GM12891 (cell line): ENCODE measurements around the gene PASK.

ENCODE experiments used
- DNase-seq: peaks from one replicate; pipeline ENCODE4 v3.0.0; 2011; ENCODE audit warnings: low spot score; ENCODE audit not compliant: insufficient read length
- FAIRE-seq: peaks from 2 replicates; lab custom pipeline; 2011; peaks lifted over from hg19 to GRCh38; lab: Jason Lieb, UNC
- PAX5 ChIP-seq: IDR thresholded peaks from 2 replicates; pipeline ENCODE4 v1.6.1; 2011; ENCODE audit warnings: low read length, moderate library complexity, mild to moderate bottlenecking; ENCODE audit not compliant: insufficient read depth, severe bottlenecking
- POLR2A ChIP-seq: IDR thresholded peaks from 2 replicates; pipeline ENCODE4 v1.6.1; 2011; ENCODE audit warnings: low read depth, low read length, control low read depth
- POLR2AphosphoS5 ChIP-seq: IDR thresholded peaks from 2 replicates; pipeline ENCODE4 v1.6.1; 2011; ENCODE audit warnings: low read depth, low read length, control low read depth
- POU2F2 ChIP-seq: IDR thresholded peaks from 2 replicates; pipeline ENCODE4 v1.6.1; 2011; ENCODE audit warnings: low read depth, mild to moderate bottlenecking, control low read depth, low read length, moderate library complexity
- SPI1 ChIP-seq: IDR thresholded peaks from 2 replicates; pipeline ENCODE4 v1.6.1; 2011; ENCODE audit warnings: low read depth, low read length, control low read depth
- TAF1 ChIP-seq: IDR thresholded peaks from 2 replicates; pipeline ENCODE4 v1.6.1; 2011; ENCODE audit warnings: low read depth, low read length, control low read depth

Gene PASK

GRCh38 chr2:241087420-241088268 lies 61.6 kb downstream of the PASK start:
- no peak for FAIRE-seq
- no peak for TF ChIP-seq PAX5
- no peak for TF ChIP-seq POLR2AphosphoS5
- no peak for TF ChIP-seq POLR2A
- TF ChIP-seq TAF1: no peak
- TF ChIP-seq SPI1: no peak
- no peak for TF ChIP-seq POU2F2
- no peak for DNase-seq

DNA sequence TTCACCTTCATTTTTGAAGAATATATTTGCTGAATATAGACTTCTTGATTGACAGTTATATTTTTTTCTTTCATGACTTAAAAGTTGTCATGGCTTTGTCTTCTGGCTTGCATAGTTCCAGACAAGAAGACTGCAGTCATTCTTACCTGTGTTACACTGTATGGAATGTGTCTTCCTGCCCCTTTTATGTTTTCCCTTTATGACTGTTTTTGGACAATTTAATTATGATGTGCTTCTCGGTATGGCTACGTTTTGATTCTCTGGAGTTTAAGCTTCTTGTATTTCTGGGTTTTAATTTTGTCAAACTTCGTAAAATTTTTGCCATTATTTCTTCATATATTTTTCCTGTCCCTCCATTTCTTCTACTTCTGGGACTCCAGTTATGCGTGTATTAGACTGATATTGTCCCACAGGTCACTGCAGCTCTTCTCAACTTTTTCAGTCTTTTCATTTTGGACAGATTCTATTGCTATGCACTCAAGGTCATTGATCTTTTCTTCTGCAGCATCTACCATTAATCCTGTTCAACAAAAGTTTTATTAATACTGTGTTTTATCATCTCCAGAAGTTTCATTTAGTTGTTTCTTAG lies 64.3 kb downstream of the PASK start:
- DNase-seq (no peak), FAIRE-seq (no peak)
- TF ChIP-seq TAF1 (no peak), POU2F2 (no peak), POLR2A (no peak), POLR2AphosphoS5 (no peak)

DNA sequence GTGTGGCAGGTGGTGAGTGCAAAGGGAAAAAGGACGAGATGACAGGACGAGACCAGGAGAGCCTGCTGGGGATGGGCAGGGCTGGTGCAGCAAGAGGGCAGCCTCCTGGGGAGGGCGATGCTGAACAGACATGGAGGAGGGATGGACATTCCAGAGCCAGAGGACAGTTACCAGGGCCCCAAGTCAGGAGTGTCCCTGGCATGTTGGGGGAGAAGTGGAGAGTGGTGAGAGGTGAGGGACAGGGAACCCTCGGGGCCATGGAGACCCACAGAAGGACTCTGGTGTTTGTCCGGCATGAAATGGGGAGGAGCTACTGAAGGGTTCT lies 66.2 kb downstream of the PASK start:
- no peak for TF ChIP-seq TAF1
- TF ChIP-seq SPI1: no peak
- TF ChIP-seq PAX5: no peak
- no peak for TF ChIP-seq POLR2AphosphoS5
- TF ChIP-seq POLR2A: no peak
- no peak for TF ChIP-seq POU2F2
- no peak for DNase-seq
- no peak for FAIRE-seq

GRCh38 chr2:241082341-241083090 lies 66.8 kb downstream of the PASK start:
- DNase-seq (no peak), FAIRE-seq (no peak)
- TF ChIP-seq PAX5: no peak
- no peak for TF ChIP-seq SPI1
- TF ChIP-seq TAF1: no peak
- TF ChIP-seq POU2F2: no peak
- TF ChIP-seq POLR2AphosphoS5: no peak
- no peak; the same call in 1 of the 2 replicates for TF ChIP-seq POLR2A

DNA sequence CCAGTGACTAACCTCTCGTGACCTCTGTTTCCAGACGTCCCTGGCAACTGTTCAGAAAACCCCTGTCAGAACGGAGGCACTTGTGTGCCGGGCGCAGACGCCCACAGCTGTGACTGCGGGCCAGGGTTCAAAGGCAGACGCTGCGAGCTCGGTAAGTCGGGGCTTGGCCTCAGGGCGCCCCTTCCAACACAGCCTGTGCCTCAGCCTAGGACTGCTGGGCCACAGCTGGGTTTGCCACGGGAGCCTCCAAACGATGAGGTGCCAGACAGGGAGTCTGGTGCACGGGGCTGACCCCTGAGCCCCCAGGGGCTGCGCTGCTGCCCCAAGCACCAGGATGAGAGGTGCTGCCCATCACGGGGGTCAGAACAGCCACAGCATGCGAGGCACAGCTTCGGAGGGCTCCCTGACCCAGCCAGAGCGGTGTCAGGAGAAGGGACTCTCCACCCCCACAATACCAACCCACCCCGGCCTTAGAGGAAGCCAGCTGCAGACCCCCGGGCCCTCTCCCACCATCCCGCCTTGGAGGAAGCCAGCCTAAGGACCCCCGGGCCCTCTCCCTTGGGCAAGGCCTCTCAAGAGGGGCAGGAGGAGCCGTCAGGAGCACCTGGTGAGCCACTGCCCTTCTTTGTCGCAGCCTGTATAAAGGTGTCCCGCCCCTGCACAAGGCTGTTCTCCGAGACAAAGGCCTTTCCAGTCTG lies 67.5 kb downstream of the PASK start:
- TF ChIP-seq SPI1 (no peak), TAF1 (no peak), POLR2AphosphoS5 (no peak), POLR2A (no peak), POU2F2 (no peak), PAX5 (no peak)
- FAIRE-seq (no peak), DNase-seq (no peak)

DNA sequence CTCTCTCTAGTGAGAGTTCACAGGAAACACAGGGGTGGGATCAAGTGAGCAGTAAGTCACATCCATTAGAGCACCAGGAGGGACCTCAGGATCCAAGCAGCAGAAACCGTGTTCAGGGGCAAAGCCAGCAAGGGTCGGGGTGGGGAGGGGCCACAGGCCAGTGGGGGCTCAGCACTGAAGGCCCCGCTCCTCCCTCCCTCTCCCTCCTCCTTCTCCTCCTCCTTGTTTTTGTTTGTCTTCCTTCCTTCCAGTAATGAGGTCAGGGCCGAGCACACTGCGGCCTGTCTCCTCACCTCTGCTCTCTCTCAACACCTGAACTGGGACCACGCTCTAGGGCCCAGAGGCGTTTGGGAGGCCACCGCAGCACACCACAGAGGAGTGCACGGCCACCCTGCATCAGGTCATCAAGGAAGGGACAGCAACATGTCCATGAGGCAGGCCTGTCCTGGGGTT lies 68.1 kb downstream of the PASK start:
- DNase-seq (no peak), FAIRE-seq (no peak)
- TF ChIP-seq SPI1 (no peak), TAF1 (no peak), POLR2AphosphoS5 (no peak), POLR2A (no peak), PAX5 (no peak), POU2F2 (no peak)

DNA sequence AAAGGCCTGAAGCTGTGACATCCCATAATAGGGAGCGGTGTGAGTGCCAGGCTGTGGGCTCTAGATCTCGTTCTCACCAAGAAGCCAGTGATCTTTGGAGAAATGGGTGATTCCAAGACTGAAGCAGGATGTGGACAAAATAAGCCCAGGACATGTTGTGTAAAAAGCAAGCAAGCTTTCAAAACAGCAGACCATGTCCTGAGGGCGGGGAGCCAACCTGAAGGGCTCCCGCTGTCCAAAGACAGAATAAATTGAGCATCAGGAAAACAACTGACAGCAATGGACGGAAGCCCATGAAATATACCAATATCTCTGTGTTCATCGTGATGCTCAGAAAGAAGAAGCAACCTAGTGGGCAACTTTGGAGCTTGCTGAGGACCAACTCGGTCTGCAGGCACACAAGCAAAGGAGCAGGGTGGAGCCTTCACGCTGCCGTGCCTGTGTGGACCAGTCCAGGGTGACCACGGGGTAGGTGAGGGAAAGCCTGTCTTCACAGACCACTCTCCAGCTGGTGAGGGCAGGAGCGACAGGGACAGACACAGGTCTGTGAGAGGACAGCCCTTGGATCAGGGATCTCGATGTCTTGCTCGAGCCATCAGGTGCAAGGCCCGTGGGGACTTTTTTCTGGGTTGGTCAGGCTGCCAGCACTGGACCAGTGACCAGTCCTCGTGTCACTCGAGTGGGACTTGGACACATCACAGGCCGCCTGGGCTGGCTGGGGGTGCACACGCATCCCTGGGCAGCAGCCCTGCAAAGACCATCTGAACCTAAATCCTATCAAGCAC lies 68.7 kb downstream of the PASK start:
- DNase-seq (no peak), FAIRE-seq (no peak)

DNA sequence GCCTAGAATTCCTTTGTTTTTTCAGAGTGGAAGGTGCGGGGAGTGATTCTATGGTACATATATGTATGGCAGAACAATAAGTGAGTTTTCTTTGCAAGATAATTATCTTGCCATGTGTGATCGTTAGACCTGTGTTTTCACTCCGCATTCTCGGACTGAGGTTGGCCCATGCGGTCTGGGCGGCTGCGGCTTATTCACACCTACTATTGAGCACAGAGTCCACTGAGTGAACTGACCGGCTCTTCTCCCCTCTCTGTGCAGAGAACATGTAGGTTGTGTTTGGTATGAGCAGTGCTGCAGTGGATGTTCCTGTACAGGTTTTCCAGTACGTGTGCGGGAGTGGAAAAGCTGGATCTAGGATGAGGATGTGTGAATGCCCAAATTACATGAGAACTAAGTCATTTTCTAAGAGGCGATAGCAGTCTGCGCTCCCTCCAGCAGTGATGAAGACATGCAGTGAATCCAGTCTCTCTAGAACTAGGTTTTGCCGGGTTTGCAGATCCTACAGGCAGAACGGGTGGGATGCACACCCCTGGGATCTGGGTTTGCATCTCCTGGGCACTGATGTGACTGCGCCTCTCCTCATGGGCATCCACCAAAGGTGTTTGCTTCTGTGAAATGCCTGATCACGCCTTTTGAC lies 74.3 kb downstream of the PASK start:
- FAIRE-seq (no peak), DNase-seq (no peak)
- no peak for TF ChIP-seq POU2F2
- no peak for TF ChIP-seq SPI1
- TF ChIP-seq POLR2AphosphoS5: no peak
- no peak for TF ChIP-seq PAX5
- TF ChIP-seq TAF1: no peak
- TF ChIP-seq POLR2A: no peak

More for the DNA sequence above, 68.7 kb downstream of the PASK start:
- TF ChIP-seq POU2F2: no peak
- TF ChIP-seq SPI1: no peak
- TF ChIP-seq POLR2A: no peak
- no peak for TF ChIP-seq POLR2AphosphoS5
